ENCODE measurements around the gene TMEM201. TPM values are rescaled to one million over a fixed set of nuclear protein-coding genes. Genes with fewer than 3 reads are reported as not detected.
"Not testable (repeated sequence)": the region's sequence is repeated elsewhere in the genome, so short reads cannot be mapped to it uniquely, and the experiment has no call there.

TMEM201 gene
- polyA plus RNA-seq, 4 donors: 0.67 to 8.5 (median 3.7) TPM

GRCh38 chr1:9569267-9569666, 19.4 kb upstream of the TMEM201 start:
- FAIRE-seq: no peak
- H3K27me3 ChIP-seq (ENCODE audit: control insufficient read depth in 3 of 3, insufficient read depth in 3 of 3, low read length in 3 of 3): no peaks in the 10 kb centered on the region
- 84 to 91% (median 85%) methylated on average over 1 of the region's 1 CpG for WGBS, 3 donors
- no peak for DNase-seq
- no peaks in the 10 kb centered on the region for H3K4me1 ChIP-seq (ENCODE audit: control insufficient read depth in 3 of 3, insufficient read depth in 2 of 3, low read depth in 1 of 3, low read length in 2 of 3)
- no peak overlapping the region for H3K27ac ChIP-seq (ENCODE audit: low read depth in 1 of 3, low read length in 2 of 3)
- H3K9me3 ChIP-seq (ENCODE audit: control insufficient read depth in 2 of 2, insufficient read depth in 1 of 2, low read depth in 1 of 2, low read length in 1 of 2): no peaks in the 10 kb centered on the region
- peaks cover 0 to 30% (median 2%) of the 10 kb centered on the region in 3 donors for H3K36me3 ChIP-seq (ENCODE audit: control insufficient read depth in 3 of 3, insufficient read depth in 2 of 3, low read depth in 1 of 3, low read length in 3 of 3)
- no peak overlapping the region for H3K4me3 ChIP-seq (ENCODE audit: low read depth in 1 of 3, low read length in 3 of 3)

DNA sequence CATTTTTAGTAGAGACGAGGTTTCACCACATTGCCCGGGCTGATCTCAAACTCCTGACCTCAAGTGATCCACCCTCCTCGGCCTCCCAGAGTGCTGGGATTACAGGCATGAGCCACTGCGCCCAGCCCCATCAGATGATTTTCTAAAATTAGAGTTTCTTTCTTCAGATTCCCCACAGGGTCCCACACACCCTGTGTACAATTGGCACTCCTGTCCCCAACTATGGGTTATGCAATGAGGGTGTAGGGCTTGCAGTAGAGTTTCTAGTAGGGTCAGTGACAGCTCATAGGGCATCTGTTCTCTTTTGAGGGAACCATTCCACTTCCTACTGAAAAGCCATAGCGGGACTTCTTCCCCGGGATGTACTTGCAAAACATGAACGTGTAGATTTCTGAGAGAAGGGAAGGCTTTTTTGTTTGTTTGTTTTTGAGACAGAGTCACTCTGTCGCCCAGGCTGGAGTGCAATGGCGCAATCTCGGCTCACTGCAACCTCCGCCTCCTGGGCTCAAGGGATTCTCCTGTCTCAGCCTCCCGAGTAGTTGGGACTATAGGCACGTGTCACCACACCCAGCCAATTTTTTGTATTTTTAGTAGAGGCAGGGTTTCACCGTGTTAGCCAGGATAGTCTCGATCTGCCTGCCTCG, 17.7 kb upstream of the TMEM201 start:
- H3K27ac ChIP-seq (ENCODE audit: low read depth in 1 of 3, low read length in 2 of 3); H3K4me3 ChIP-seq (ENCODE audit: low read depth in 1 of 3, low read length in 3 of 3); DNase-seq; H3K27me3 ChIP-seq (ENCODE audit: control insufficient read depth in 3 of 3, insufficient read depth in 3 of 3, low read length in 3 of 3); H3K4me1 ChIP-seq (ENCODE audit: control insufficient read depth in 3 of 3, insufficient read depth in 2 of 3, low read depth in 1 of 3, low read length in 2 of 3); H3K9me3 ChIP-seq (ENCODE audit: control insufficient read depth in 2 of 2, insufficient read depth in 1 of 2, low read depth in 1 of 2, low read length in 1 of 2); FAIRE-seq: not testable (repeated sequence)
- peaks cover 0 to 26% (median 2%) of the 10 kb centered on the region in 3 donors for H3K36me3 ChIP-seq (ENCODE audit: control insufficient read depth in 3 of 3, insufficient read depth in 2 of 3, low read depth in 1 of 3, low read length in 3 of 3)
- 89 to 94% (median 92%) methylated on average over 16 of the region's 16 CpGs for WGBS, 3 donors

- Histone ChIP-seq H3K27ac (ENCODE audit: low read depth in 1 of 3, low read length in 2 of 3) (no peak overlapping the region), H3K4me1 (ENCODE audit: control insufficient read depth in 3 of 3, insufficient read depth in 2 of 3, low read depth in 1 of 3, low read length in 2 of 3) (peaks cover 0 to 15% (median 0%) of the 10 kb centered on the region in 3 donors), H3K9me3 (ENCODE audit: control insufficient read depth in 2 of 2, insufficient read depth in 1 of 2, low read depth in 1 of 2, low read length in 1 of 2) (no peaks in the 10 kb centered on the region), H3K27me3 (ENCODE audit: control insufficient read depth in 3 of 3, insufficient read depth in 3 of 3, low read length in 3 of 3) (no peaks in the 10 kb centered on the region), H3K36me3 (ENCODE audit: control insufficient read depth in 3 of 3, insufficient read depth in 2 of 3, low read depth in 1 of 3, low read length in 3 of 3) (peaks cover 0 to 27% (median 6%) of the 10 kb centered on the region in 3 donors), H3K4me3 (ENCODE audit: low read depth in 1 of 3, low read length in 3 of 3) (no peak overlapping the region)
- no peak for DNase-seq
- 76 to 94% (median 87%) methylated on average over 2 of the region's 2 CpGs for WGBS, 3 donors
- FAIRE-seq: no peak
These were observed 15.0 kb upstream of the TMEM201 start for GRCh38 chr1:9573723-9574122.

DNA sequence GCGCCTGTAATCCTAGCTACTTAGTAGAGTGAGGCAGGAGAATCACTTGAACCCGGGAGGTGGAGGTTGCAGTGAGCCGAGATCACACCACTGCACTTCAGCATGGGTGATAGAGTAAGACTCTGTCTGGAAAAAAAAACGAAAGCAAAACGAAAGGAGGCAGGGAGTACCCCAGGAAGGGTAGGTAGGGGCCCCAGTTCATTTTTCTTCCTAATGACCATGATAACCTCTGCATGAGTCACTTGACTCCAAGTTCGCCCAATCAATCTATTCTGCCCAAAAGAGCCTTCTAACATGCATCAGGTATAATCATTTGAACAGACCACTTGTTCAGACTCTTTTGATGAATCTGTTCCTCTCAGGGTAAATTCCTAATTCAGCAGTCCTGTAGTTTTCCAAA, 13.2 kb upstream of the TMEM201 start:
- FAIRE-seq (no peak), DNase-seq (peak in 1 of 2 donors; percentile 58)
- Histone ChIP-seq H3K4me1 (ENCODE audit: control insufficient read depth in 3 of 3, insufficient read depth in 2 of 3, low read depth in 1 of 3, low read length in 2 of 3) (peaks cover 0 to 15% (median 0%) of the 10 kb centered on the region in 3 donors), H3K27me3 (ENCODE audit: control insufficient read depth in 3 of 3, insufficient read depth in 3 of 3, low read length in 3 of 3) (no peaks in the 10 kb centered on the region), H3K9me3 (ENCODE audit: control insufficient read depth in 2 of 2, insufficient read depth in 1 of 2, low read depth in 1 of 2, low read length in 1 of 2) (no peaks in the 10 kb centered on the region), H3K27ac (ENCODE audit: low read depth in 1 of 3, low read length in 2 of 3) (peak overlapping the region in 1 of 3 donors; percentile 23), H3K36me3 (ENCODE audit: control insufficient read depth in 3 of 3, insufficient read depth in 2 of 3, low read depth in 1 of 3, low read length in 3 of 3) (peaks cover 2 to 40% (median 9%) of the 10 kb centered on the region in 3 donors), H3K4me3 (ENCODE audit: low read depth in 1 of 3, low read length in 3 of 3) (no peak overlapping the region)
- WGBS, 3 donors: 75 to 79% (median 79%) methylated on average over 6 of the region's 6 CpGs

GRCh38 chr1:9576903-9577302, 11.8 kb upstream of the TMEM201 start:
- FAIRE-seq (no peak), DNase-seq (no peak)
- Histone ChIP-seq H3K4me1 (ENCODE audit: control insufficient read depth in 3 of 3, insufficient read depth in 2 of 3, low read depth in 1 of 3, low read length in 2 of 3) (peaks cover 0 to 15% (median 0%) of the 10 kb centered on the region in 3 donors), H3K36me3 (ENCODE audit: control insufficient read depth in 3 of 3, insufficient read depth in 2 of 3, low read depth in 1 of 3, low read length in 3 of 3) (peaks cover 2 to 35% (median 9%) of the 10 kb centered on the region in 3 donors), H3K9me3 (ENCODE audit: control insufficient read depth in 2 of 2, insufficient read depth in 1 of 2, low read depth in 1 of 2, low read length in 1 of 2) (no peaks in the 10 kb centered on the region), H3K27me3 (ENCODE audit: control insufficient read depth in 3 of 3, insufficient read depth in 3 of 3, low read length in 3 of 3) (no peaks in the 10 kb centered on the region), H3K4me3 (ENCODE audit: low read depth in 1 of 3, low read length in 3 of 3) (no peak overlapping the region), H3K27ac (ENCODE audit: low read depth in 1 of 3, low read length in 2 of 3) (no peak overlapping the region)
- 90 to 93% (median 90%) methylated on average over 6 of the region's 6 CpGs for WGBS, 3 donors

- Histone ChIP-seq H3K36me3 (ENCODE audit: control insufficient read depth in 3 of 3, insufficient read depth in 2 of 3, low read depth in 1 of 3, low read length in 3 of 3) (peaks cover 2 to 38% (median 9%) of the 10 kb centered on the region in 3 donors), H3K27ac (ENCODE audit: low read depth in 1 of 3, low read length in 2 of 3) (no peak overlapping the region), H3K4me1 (ENCODE audit: control insufficient read depth in 3 of 3, insufficient read depth in 2 of 3, low read depth in 1 of 3, low read length in 2 of 3) (peaks cover 0 to 15% (median 0%) of the 10 kb centered on the region in 3 donors), H3K27me3 (ENCODE audit: control insufficient read depth in 3 of 3, insufficient read depth in 3 of 3, low read length in 3 of 3) (no peaks in the 10 kb centered on the region), H3K4me3 (ENCODE audit: low read depth in 1 of 3, low read length in 3 of 3) (no peak overlapping the region), H3K9me3 (ENCODE audit: control insufficient read depth in 2 of 2, insufficient read depth in 1 of 2, low read depth in 1 of 2, low read length in 1 of 2) (no peaks in the 10 kb centered on the region)
- DNase-seq (no peak), FAIRE-seq (no peak)
- WGBS, 3 donors: 89 to 96% (median 90%) methylated on average over 5 of the region's 5 CpGs
These were observed 11.3 kb upstream of the TMEM201 start for GRCh38 chr1:9577423-9577822.

GRCh38 chr1:9580942-9581341, 7.8 kb upstream of the TMEM201 start:
- no peak overlapping the region for H3K27ac ChIP-seq (ENCODE audit: low read depth in 1 of 3, low read length in 2 of 3)
- H3K4me3 ChIP-seq (ENCODE audit: low read depth in 1 of 3, low read length in 3 of 3): no peak overlapping the region
- no peaks in the 10 kb centered on the region for H3K27me3 ChIP-seq (ENCODE audit: control insufficient read depth in 3 of 3, insufficient read depth in 3 of 3, low read length in 3 of 3)
- peaks cover 2 to 42% (median 11%) of the 10 kb centered on the region in 3 donors for H3K36me3 ChIP-seq (ENCODE audit: control insufficient read depth in 3 of 3, insufficient read depth in 2 of 3, low read depth in 1 of 3, low read length in 3 of 3)
- no peak for FAIRE-seq
- WGBS, 3 donors: 84 to 95% (median 91%) methylated on average over 2 of the region's 2 CpGs
- H3K9me3 ChIP-seq (ENCODE audit: control insufficient read depth in 2 of 2, insufficient read depth in 1 of 2, low read depth in 1 of 2, low read length in 1 of 2): no peaks in the 10 kb centered on the region
- peaks cover 0 to 6% (median 0%) of the 10 kb centered on the region in 3 donors for H3K4me1 ChIP-seq (ENCODE audit: control insufficient read depth in 3 of 3, insufficient read depth in 2 of 3, low read depth in 1 of 3, low read length in 2 of 3)
- no peak for DNase-seq

GRCh38 chr1:9586147-9586766, 2.5 kb upstream of the TMEM201 start:
- Histone ChIP-seq H3K36me3 (ENCODE audit: control insufficient read depth in 3 of 3, insufficient read depth in 2 of 3, low read depth in 1 of 3, low read length in 3 of 3) (peaks cover 0 to 29% (median 2%) of the 10 kb centered on the region in 3 donors), H3K27ac (ENCODE audit: low read depth in 1 of 3, low read length in 2 of 3) (no peak overlapping the region), H3K9me3 (ENCODE audit: control insufficient read depth in 2 of 2, insufficient read depth in 1 of 2, low read depth in 1 of 2, low read length in 1 of 2) (no peaks in the 10 kb centered on the region), H3K4me1 (ENCODE audit: control insufficient read depth in 3 of 3, insufficient read depth in 2 of 3, low read depth in 1 of 3, low read length in 2 of 3) (peaks cover 0 to 18% (median 0%) of the 10 kb centered on the region in 3 donors), H3K27me3 (ENCODE audit: control insufficient read depth in 3 of 3, insufficient read depth in 3 of 3, low read length in 3 of 3) (no peaks in the 10 kb centered on the region), H3K4me3 (ENCODE audit: low read depth in 1 of 3, low read length in 3 of 3) (no peak overlapping the region)
- DNase-seq (no peak), FAIRE-seq (no peak)
- 87 to 91% (median 91%) methylated on average over 3 of the region's 3 CpGs for WGBS, 3 donors
